A549 (cell line): ENCODE measurements around the gene TTLL9.
"Not testable (repeated sequence)": the region's sequence is repeated elsewhere in the genome, so short reads cannot be mapped to it uniquely, and the experiment has no call there.

Experiments
- CBX8 ChIP-seq: fragments of 200-600 bp; sonication (generic); IDR thresholded peaks from 2 replicates; pipeline ENCODE4 v1.6.1; 2016
- CEBPB ChIP-seq, 2 experiments: fragments of >200 bp in 1 of 2; sonication (Bioruptor Twin) in 1 of 2; formaldehyde crosslinking in 1 of 2; IDR thresholded peaks; 2 replicates each; pipeline ENCODE4 v1.6.1; 2012 to 2016
- CTCF ChIP-seq: fragments of >200 bp; sonication (Bioruptor Twin); formaldehyde crosslinking; IDR thresholded peaks from 3 replicates; pipeline ENCODE4 v1.5.1; 2016
- ELK1 ChIP-seq: fragments of 150-350 bp; IDR thresholded peaks from 2 replicates; pipeline ENCODE4 v1.6.1; 2014; ENCODE audit warnings: low read depth, mild to moderate bottlenecking, low read length
- GATA3 ChIP-seq: IDR thresholded peaks from 2 replicates; pipeline ENCODE4 v1.6.1; 2012; ENCODE audit warnings: borderline replicate concordance
- JUN ChIP-seq, 2 experiments: fragments of >200 bp; sonication (Bioruptor Twin); formaldehyde crosslinking; IDR thresholded peaks; 2 replicates in 1 of 2; 3 replicates in 1 of 2; pipeline ENCODE4 v1.6.1; 2016 to 2017
- KDM1A ChIP-seq: fragments of 200-600 bp; sonication (generic); IDR thresholded peaks from 2 replicates; pipeline ENCODE4 v1.6.1; 2016; ENCODE audit warnings: low read depth, mild to moderate bottlenecking
- MAX ChIP-seq: IDR thresholded peaks from 2 replicates; pipeline ENCODE4 v1.6.1; 2012
- PHF8 ChIP-seq: fragments of 200-600 bp; sonication (generic); IDR thresholded peaks from 2 replicates; pipeline ENCODE4 v1.6.1; 2016; ENCODE audit warnings: low read depth, mild to moderate bottlenecking, antibody characterized with exemption, moderate library complexity, borderline replicate concordance
- POLR2A ChIP-seq: IDR thresholded peaks from 2 replicates; pipeline ENCODE4 v1.6.1; 2012; ENCODE audit warnings: mild to moderate bottlenecking, low read length
- RCOR1 ChIP-seq: fragments of 150-350 bp; IDR thresholded peaks from 2 replicates; pipeline ENCODE4 v1.6.1; 2014; ENCODE audit warnings: antibody characterized with exemption, low read length, low read depth
- REST ChIP-seq: fragments of 200-600 bp; sonication (generic); IDR thresholded peaks from 2 replicates; pipeline ENCODE4 v1.6.1; 2016; ENCODE audit warnings: antibody characterized with exemption, mild to moderate bottlenecking, moderate library complexity

GRCh38 chr20:31929631-31930030 is 59.2 kb downstream of the TTLL9 start:
- not testable (repeated sequence) for TF ChIP-seq GATA3; CTCF; CEBPB (IDR thresholded peaks at IDR 0.05); JUN (IDR thresholded peaks at IDR 0.05); REST; KDM1A; CBX8; ELK1; POLR2A; PHF8; RCOR1; MAX
